HTERT RPE-1 (cell line): ENCODE results near the gene TRAM1L1.

Source experiments
- in situ Hi-C: fragments of 300-500 bp; cut with MboI; formaldehyde crosslinking; loops from 4 replicates; pipeline ENCODE4 v1.14.3; 2020; ENCODE audit warnings: low sequenced_read_pairs

TRAM1L1 gene

DNA sequence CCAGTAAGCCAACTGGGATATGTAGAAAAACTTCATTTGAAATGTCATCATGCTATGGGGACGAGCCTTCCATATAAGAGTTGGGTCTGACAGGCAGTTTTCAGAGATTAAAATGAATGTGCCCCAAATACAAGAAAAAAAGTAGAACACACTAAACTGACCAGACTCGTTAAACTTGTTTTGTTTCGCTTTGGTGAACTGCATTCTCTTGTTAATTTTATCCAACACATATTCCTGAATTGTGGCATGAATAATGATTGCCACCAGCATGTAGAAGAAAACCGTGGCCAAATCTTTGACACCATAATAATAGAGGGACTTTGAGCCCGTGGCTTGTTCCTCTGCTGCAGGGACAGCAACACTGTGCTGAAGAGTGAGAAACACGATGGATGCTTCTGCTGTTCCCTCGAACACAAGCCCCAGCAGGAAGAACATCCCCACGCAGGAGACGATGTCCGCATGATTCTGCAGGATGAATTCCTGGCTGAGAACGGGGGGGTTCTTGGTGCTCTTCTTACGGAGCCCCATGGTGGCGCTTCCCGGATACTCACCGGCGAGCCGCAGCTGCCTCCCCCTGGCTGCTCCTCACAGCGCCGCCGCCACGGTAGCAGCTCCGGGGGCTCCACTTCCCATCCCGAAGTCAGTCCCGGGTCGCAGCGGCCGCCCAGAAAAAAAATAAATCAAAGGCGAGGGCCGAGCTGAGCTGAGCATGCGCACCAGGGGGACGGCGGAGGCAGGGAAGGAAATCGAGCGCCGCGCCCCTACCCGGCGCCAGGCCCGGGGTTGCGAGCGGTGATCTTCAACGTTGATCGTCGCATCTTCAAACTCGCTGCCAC is at the start of gene TRAM1L1:
Gene TRAM1L1, minus strand, starts transcription at position 711 of the 836 bp plus-strand sequence. Its CDS starts 183 bp downstream, at position 528.
- in situ Hi-C loops = no loop called here

- in situ Hi-C loops = no loop called here
Observed at GRCh38 chr4:117134386-117134785, 49.0 kb upstream of the TRAM1L1 start.

- in situ Hi-C loops = no loop called here
Observed at GRCh38 chr4:117096886-117097285, 11.5 kb upstream of the TRAM1L1 start.

DNA sequence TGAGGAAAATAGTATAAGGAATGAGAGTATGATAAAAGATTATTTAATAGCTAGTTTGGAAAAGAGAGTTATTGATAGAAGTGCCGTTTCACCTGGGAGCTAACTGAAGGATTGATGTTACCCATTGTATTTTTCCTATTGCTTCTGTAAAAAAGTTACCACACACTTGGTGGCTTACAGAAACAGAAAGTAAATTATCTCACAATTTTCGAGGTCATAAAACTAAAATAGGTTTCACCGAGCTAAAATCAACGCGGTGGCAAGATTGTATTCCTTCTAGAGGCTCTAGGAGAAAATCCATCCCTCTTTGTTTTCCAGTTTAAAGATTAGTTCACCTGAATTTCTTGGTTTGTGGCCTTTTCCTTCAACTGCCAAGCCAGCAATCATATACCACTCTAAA is 11.1 kb upstream of the TRAM1L1 start:
- in situ Hi-C loops = no loop called here

DNA sequence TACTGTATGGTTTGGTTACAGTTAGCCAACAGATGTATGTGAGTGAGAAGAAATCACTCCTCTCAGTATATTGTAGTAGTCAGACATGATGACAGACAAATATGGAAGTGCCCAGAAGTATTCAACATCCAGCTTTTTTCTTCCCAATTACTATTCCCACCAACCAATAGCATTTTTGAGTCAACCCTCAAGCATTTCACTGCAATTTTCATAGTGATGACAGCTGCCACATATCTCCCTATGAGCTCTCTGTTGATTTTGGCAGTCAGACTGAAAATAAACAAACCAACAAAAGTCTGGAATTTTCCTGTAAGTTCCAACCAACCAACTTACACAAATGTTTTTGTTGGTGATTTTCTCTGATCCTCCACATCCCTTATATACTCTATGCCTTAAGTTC is 8.2 kb upstream of the TRAM1L1 start:
- in situ Hi-C loops = no loop called here

DNA sequence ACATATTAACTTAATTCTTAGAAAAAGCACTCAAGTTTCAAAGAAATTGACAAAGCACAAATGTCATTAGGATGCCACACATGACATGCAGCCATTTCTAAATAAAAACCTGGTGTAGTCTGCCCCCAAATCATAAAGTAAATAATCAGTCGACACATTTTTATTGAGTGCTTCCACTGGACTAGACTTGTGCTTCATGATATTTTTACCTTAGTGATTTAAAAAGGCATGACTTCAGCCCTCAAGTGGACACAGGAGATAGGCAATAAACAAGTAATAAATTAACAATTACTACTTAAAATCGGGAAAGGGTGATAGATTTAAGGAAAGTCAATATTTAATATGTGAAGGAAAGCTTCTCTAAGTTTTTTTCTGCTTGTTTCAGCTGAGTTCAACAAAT is 7.6 kb downstream of the TRAM1L1 start:
- in situ Hi-C loops = no loop called here

DNA sequence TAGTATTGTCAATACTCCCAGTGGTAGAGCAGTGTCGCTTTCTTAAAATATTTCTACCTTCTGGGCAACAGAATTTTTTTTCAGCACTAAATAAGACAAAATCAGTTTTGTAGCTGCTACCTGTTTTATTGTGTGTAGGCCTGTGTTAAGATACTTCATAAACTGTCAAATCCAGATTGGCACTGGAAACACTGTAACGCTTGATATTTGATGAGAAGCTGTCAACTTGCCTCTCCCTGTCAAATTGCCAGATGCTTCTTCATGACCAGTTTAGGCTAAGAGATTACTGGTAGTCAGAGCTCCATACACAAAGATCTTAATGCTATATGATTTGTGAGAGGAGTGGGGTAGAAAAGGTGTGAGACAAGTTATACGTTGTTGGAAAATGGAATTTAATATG is 17.3 kb downstream of the TRAM1L1 start:
- in situ Hi-C loops = no loop called here

- in situ Hi-C loops = no loop called here
Observed at GRCh38 chr4:117063961-117064696, 21.2 kb downstream of the TRAM1L1 start.

DNA sequence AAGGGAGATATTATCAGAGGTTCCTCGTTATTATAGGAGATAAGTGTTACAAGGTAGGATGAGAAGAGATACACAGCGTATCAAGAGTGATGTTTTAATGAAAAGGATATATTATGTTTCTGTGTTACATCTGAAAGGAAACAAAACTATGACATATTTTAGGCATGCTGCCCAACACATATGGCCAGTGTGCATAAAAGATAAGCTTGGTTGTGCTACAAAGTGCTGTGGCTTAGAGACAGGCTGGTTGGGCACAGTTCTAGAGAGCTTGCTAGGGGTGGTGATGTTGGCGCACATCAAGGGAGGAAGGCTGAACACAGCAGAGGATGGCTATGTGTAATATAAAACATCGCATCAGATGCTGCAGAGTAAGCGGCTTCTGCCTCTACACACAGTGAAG is 42.4 kb downstream of the TRAM1L1 start:
- in situ Hi-C loops = no loop called here
